COR-L47 (cell line): ENCODE measurements around the gene SLC35E2B.

Experiments used
- DNase-seq: peaks from one replicate; lab custom pipeline; 2025; lab: John Stamatoyannopoulos, UW

The SLC35E2B gene

DNA sequence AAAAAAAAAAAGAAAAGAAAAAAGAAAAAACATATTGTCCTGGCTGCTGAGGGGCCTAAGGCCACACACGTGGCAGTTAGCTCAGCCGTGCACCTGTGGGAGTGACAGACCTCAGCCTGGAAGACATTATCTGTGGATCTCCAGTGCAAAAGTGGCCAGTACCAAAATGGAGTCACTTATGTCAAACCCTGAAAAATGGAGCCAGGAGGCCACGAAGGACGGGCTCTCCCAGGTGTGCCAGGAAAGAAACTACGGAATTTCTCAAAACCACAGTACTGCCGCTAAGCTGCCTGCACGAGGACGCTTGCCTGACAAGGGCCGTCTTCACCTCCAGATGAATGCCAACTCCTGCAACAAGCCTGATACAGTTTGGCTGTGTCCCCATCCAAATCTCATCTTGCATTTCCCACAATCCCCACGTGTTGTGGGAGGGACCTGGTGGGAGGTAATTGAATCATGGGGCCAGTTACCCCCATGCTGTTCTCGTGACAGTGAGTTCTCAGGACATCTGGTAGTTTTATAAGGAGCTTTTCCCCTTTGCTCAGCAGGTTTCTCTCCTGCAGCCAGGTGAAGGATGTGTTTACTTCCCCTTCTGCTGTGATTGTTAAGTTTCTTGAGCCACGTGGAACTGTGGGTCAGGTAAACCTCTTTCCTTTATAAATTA lies 82.6 kb downstream of the SLC35E2B start:
- no peak for DNase-seq
